Measurements from ENCODE around the gene LDLRAD4. TPM values are rescaled to one million over a fixed set of nuclear protein-coding genes. Genes with fewer than 3 reads are reported as not detected.

Gene LDLRAD4
- total and polyA plus RNA-seq, 2 donors (not counting 1 experiment from before 2014, with no cell fraction given) = 13.9 to 35.7 TPM

- peaks cover 0 to 8% of the 10 kb centered on the region in 2 donors for H3K4me1 ChIP-seq (ENCODE audit: control insufficient read depth in 2 of 2, insufficient read depth in 2 of 2, low read length in 2 of 2)
- no peak for ATAC-seq (ENCODE audit: low read depth)
- Mint-ChIP-seq H3K27me3 (no peaks in the 10 kb centered on the region), H3K4me3 (no peak overlapping the region), H3K9me3 (ENCODE audit: insufficient read depth) (no peaks in the 10 kb centered on the region), H3K27ac (no peak overlapping the region), H3K4me1 (peaks cover 6% of the 10 kb centered on the region)
- peaks cover 17% of the 10 kb centered on the region for H3K79me2 ChIP-seq (ENCODE audit: control insufficient read depth, insufficient read depth, low read length)
- no peak overlapping the region for H3K27ac ChIP-seq (ENCODE audit: low read length in 2 of 2)
- no peak overlapping the region for H3K4me3 ChIP-seq (ENCODE audit: control extremely low read depth in 1 of 5, extremely low read depth in 1 of 5, insufficient read depth in 1 of 5, low read depth in 2 of 5, low read length in 4 of 5)
- no peak for DNase-seq
- POLR2A ChIA-PET = no interaction called here
- no peaks in the 10 kb centered on the region for H3K9me3 ChIP-seq (ENCODE audit: control extremely low read depth in 1 of 3, control insufficient read depth in 2 of 3, insufficient read depth in 1 of 3, low read length in 2 of 3)
- no peak overlapping the region for H3K4me2 ChIP-seq (replicated peaks; ENCODE audit: low read depth, low read length, poor library complexity, severe bottlenecking)
- intact Hi-C loops (cut with micrococcal nuclease) = no loop called here
- H3K36me3 ChIP-seq (replicated peaks in 1 of 2; ENCODE audit: control extremely low read depth in 1 of 2, control insufficient read depth in 1 of 2, extremely low read depth in 1 of 2, insufficient read depth in 2 of 2, low read length in 1 of 2) = peaks cover 0 to 3% of the 10 kb centered on the region in 2 experiments
- peaks cover 6% of the 10 kb centered on the region for H4K20me1 ChIP-seq (ENCODE audit: control insufficient read depth, insufficient read depth, low read length, poor library complexity, severe bottlenecking)
- TF ChIP-seq EZH2 (IDR thresholded peaks at IDR 0.05; ENCODE audit: borderline replicate concordance, insufficient read depth, low read depth, low read length, poor library complexity, severe bottlenecking) = no peak
- TF ChIP-seq, protein P1, sequence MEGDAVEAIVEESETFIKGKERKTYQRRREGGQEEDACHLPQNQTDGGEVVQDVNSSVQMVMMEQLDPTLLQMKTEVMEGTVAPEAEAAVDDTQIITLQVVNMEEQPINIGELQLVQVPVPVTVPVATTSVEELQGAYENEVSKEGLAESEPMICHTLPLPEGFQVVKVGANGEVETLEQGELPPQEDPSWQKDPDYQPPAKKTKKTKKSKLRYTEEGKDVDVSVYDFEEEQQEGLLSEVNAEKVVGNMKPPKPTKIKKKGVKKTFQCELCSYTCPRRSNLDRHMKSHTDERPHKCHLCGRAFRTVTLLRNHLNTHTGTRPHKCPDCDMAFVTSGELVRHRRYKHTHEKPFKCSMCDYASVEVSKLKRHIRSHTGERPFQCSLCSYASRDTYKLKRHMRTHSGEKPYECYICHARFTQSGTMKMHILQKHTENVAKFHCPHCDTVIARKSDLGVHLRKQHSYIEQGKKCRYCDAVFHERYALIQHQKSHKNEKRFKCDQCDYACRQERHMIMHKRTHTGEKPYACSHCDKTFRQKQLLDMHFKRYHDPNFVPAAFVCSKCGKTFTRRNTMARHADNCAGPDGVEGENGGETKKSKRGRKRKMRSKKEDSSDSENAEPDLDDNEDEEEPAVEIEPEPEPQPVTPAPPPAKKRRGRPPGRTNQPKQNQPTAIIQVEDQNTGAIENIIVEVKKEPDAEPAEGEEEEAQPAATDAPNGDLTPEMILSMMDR (IDR thresholded peaks at IDR 0.05) = no peak
- H3K27me3 ChIP-seq (replicated peaks in 1 of 4; ENCODE audit: control extremely low read depth in 1 of 4, control insufficient read depth in 3 of 4, insufficient read depth in 4 of 4, low read length in 3 of 4) = no peaks in the 10 kb centered on the region
- H2AFZ ChIP-seq (ENCODE audit: insufficient read depth, low read depth, low read length, poor library complexity, severe bottlenecking) = no peak overlapping the region
- CTCF ChIA-PET = no interaction called here
- H3K9ac ChIP-seq (ENCODE audit: low read length) = no peak overlapping the region
- WGBS (ENCODE audit: insufficient coverage) = no CpG with 5 or more reads among the region's 4 CpGs
Observed at GRCh38 chr18:13526519-13526918, 308.0 kb downstream of the LDLRAD4 start.

- no peak overlapping the region for H3K27ac Mint-ChIP-seq
- peaks cover 0 to 3% of the 10 kb centered on the region in 2 experiments for H3K36me3 ChIP-seq (replicated peaks in 1 of 2; ENCODE audit: control extremely low read depth in 1 of 2, control insufficient read depth in 1 of 2, extremely low read depth in 1 of 2, insufficient read depth in 2 of 2, low read length in 1 of 2)
- peaks cover 6% of the 10 kb centered on the region for H3K4me1 Mint-ChIP-seq
Observed at GRCh38 chr18:13527256-13527655, 308.7 kb downstream of the LDLRAD4 start.

More at GRCh38 chr18:13527256-13527655, 308.7 kb downstream of the LDLRAD4 start:
- WGBS (ENCODE audit: insufficient coverage) = 94% methylated on average over 10 of the region's 10 CpGs
- Histone ChIP-seq H3K79me2 (ENCODE audit: control insufficient read depth, insufficient read depth, low read length) (peaks cover 18% of the 10 kb centered on the region), H4K20me1 (ENCODE audit: control insufficient read depth, insufficient read depth, low read length, poor library complexity, severe bottlenecking) (peaks cover 6% of the 10 kb centered on the region), H3K4me2 (replicated peaks; ENCODE audit: low read depth, low read length, poor library complexity, severe bottlenecking) (no peak overlapping the region), H3K27ac (ENCODE audit: low read length in 2 of 2) (no peak overlapping the region), H3K4me3 (ENCODE audit: control extremely low read depth in 1 of 5, extremely low read depth in 1 of 5, insufficient read depth in 1 of 5, low read depth in 2 of 5, low read length in 4 of 5) (no peak overlapping the region), H3K9me3 (ENCODE audit: control extremely low read depth in 1 of 3, control insufficient read depth in 2 of 3, insufficient read depth in 1 of 3, low read length in 2 of 3) (no peaks in the 10 kb centered on the region), H2AFZ (ENCODE audit: insufficient read depth, low read depth, low read length, poor library complexity, severe bottlenecking) (no peak overlapping the region), H3K4me1 (ENCODE audit: control insufficient read depth in 2 of 2, insufficient read depth in 2 of 2, low read length in 2 of 2) (peaks cover 0 to 8% of the 10 kb centered on the region in 2 donors), H3K9ac (ENCODE audit: low read length) (no peak overlapping the region), H3K27me3 (replicated peaks in 1 of 4; ENCODE audit: control extremely low read depth in 1 of 4, control insufficient read depth in 3 of 4, insufficient read depth in 4 of 4, low read length in 3 of 4) (no peaks in the 10 kb centered on the region)
- no peak for DNase-seq
- TF ChIP-seq, protein P1 (IDR thresholded peaks at IDR 0.05) = no peak
- TF ChIP-seq EZH2 (IDR thresholded peaks at IDR 0.05; ENCODE audit: borderline replicate concordance, insufficient read depth, low read depth, low read length, poor library complexity, severe bottlenecking) = no peak
- ChIA-PET POLR2A (interaction anchor here (0.6 kb wide), 1 partner anchor 108 kb away, joined by 3 read pairs; no protein-coding TSS in a partner anchor), CTCF (interaction anchor here (1.2 kb wide), 2 partner anchors 9 to 368 kb away, joined by 4 to 5 read pairs; no protein-coding TSS in a partner anchor)
- H3K9me3 Mint-ChIP-seq (ENCODE audit: insufficient read depth) = no peaks in the 10 kb centered on the region
- no peaks in the 10 kb centered on the region for H3K27me3 Mint-ChIP-seq
- H3K4me3 Mint-ChIP-seq = no peak overlapping the region
- intact Hi-C loops (cut with micrococcal nuclease) = no loop called here
- no peak for ATAC-seq (ENCODE audit: low read depth)
